GM12874 (cell line): ENCODE data around the gene PRPF40B.

Experiments
- TF ChIP-seq, protein P1 (sequence below): IDR thresholded peaks from 2 replicates; pipeline ENCODE4 v1.5.1; 2011; ENCODE audit warnings: low read depth, mild to moderate bottlenecking, control low read depth, low read length, moderate library complexity; ENCODE audit not compliant: insufficient read depth

PRPF40B gene

DNA sequence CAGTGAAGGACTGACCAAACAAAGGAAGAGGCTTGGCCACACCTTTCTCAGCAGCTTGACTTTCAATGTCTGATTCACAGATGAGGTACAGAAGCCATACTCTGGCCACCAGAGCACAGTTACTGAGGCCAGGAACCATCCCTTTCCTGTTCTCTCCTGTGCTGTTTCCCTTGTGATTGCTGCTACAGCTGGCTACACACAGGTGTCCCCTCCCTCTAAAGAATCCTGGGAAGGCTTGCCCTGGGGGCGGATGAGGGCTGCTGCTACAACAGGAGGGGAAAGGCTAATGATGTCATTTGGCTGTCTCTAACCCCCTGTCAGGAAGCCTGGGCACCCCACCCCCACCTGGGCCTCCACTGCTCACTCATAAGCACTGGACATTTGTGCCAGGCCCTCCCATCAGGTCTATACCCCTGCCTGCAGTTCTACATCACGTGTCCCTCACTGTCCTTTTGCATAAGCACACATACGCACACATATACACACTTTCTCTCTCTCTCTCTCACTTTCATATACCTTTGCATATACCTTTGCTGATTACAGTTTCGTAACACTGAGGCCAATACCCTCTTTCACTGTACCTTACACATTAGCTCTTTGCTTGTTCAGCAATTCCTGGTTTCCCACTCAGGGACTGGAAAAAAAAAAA, 41.4 kb downstream of the PRPF40B start:
- TF ChIP-seq, protein P1, sequence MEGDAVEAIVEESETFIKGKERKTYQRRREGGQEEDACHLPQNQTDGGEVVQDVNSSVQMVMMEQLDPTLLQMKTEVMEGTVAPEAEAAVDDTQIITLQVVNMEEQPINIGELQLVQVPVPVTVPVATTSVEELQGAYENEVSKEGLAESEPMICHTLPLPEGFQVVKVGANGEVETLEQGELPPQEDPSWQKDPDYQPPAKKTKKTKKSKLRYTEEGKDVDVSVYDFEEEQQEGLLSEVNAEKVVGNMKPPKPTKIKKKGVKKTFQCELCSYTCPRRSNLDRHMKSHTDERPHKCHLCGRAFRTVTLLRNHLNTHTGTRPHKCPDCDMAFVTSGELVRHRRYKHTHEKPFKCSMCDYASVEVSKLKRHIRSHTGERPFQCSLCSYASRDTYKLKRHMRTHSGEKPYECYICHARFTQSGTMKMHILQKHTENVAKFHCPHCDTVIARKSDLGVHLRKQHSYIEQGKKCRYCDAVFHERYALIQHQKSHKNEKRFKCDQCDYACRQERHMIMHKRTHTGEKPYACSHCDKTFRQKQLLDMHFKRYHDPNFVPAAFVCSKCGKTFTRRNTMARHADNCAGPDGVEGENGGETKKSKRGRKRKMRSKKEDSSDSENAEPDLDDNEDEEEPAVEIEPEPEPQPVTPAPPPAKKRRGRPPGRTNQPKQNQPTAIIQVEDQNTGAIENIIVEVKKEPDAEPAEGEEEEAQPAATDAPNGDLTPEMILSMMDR: no peak

DNA sequence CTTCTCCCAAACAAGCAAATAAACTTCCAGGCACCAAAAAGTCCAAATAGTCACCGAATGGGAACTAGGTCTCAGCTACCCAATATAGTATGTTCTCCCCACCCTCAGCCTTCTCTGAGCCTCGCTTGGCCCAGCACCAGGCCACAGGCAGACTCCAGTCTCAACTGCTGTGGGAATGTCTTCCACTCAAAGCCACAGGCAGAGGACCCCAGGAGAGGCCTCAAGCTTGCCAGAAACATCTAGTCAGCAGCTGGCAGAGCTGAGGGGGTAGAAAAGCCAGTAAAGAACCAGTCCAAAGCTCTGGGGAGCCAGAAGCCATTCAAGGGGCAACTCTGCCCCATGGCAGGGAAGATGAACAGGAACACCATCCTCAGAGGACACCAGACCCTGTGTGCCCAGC, 42.0 kb downstream of the PRPF40B start:
- TF ChIP-seq, protein P1: no peak

DNA sequence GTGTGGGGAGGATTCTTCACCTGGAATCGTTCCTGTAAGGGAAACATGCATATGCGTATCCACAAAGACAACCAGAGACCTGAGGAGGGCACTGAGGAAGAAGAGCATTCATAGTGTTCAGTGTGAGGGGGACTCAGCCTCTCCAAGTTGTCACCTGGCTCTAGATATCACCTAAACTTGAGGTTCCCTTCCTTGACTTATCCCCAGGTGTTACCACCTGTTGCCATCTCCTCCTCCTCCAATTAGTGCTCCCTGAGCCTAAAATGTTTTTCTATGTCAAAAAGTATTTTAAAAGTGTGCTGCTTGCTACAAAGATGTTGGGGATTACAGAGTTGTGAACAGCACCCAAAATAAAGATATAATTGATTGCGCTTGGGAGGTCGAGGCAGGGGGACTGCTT, 42.8 kb downstream of the PRPF40B start:
- TF ChIP-seq, protein P1: no peak

DNA sequence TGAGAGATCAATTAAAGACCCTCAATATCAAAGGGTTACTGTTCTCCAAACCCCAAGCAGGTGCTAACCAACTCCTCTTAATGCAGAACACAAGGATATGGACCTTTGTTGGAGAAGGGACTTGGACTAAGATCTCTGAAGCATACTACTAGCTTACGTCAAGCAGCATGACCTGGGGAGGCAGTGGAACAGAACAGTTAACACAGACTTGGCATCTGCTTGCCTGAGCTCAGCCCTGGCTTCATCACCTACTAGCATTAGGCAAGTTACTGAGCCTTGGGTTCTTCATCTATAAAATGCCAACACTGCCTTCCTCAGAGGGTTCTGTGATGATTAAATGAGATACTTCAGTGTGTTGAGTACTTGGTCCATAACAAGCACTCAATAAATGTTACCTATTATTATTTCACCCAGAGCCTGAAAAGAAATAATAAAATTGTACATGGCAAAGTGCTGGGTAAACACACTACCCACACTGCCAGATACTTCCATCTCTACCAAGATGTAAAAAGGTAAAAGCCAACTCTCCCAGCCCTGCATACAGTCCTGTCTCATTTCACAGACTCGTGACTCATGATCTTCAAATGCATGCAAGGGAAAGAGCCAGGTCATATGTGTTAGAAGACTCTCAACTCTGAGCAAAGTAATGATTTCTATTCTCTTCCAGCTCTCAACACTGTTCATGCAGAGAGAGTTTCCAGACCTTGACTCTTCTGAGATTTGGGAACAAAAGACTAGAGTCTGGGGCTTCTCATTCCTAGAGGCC, 44.1 kb downstream of the PRPF40B start:
- TF ChIP-seq, protein P1: no peak

DNA sequence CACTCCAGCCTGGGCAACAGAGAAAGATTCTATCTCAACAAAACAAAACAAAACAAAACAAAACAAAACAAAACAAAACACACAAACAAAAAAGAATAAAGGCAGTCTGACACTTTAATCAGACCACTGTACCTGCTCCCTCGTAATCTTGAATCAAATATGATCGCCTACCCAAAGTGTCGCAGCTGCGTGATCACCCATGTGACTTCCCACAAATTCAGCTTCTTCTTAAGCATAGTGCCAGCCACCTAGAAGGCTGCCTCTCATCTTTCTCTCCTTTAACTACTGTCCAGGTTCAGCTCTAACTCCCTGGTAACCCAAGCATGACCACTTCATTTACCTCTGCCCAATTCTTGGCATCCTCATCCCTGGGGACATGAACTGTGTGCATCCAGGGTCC, 46.4 kb downstream of the PRPF40B start:
- TF ChIP-seq, protein P1: no peak

DNA sequence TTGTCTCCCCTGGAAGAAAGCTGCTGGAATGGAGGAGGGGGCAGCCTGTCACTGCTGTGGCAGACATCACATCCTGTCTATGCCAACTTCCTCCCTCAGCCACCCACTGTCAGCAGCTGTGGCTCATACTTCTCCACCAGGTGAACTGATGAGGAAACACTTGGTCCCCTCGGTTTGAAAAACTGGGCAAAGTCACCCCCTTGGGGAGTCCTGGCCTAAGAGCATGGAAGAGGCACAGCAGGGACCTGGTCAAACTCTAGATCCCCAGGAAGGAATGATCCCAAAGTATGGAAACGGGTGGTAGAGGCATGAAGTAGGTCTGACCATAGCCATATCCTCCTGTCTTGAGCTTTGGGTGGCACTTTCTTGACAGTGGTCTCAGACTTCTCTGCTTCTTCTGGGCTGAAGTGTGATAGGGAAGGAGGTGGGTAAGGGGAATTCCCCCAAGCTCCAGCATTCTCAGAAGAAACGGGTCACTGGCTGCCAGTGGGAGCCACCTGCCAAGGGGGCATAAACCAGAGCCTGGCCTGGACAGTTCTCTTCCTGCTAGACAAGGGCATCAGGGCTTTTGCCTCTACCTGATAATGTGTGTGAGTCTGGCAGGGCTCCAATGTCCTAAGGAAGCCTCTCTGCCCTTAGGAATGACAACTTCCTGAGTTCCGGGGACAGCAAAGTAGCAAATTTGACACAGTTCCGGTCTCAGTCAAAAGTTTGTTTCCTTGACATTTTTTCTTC, 47.8 kb downstream of the PRPF40B start:
- TF ChIP-seq, protein P1: no peak
